Cortex of kidney (tissue), 1 donor: ENCODE data around the gene CES3.

Experiments used
- DNase-seq: peaks from one replicate; lab custom pipeline; 2025; lab: John Stamatoyannopoulos, UW

CES3 gene

GRCh38 chr16:67006930-67007658 lies 46.0 kb downstream of the CES3 start:
- DNase-seq = no peak

- no peak for DNase-seq
Observed at GRCh38 chr16:67009158-67009557, 48.1 kb downstream of the CES3 start.

GRCh38 chr16:67011274-67011673 lies 50.2 kb downstream of the CES3 start:
- DNase-seq = no peak

- DNase-seq = no peak
Observed at GRCh38 chr16:67013233-67013822, 52.3 kb downstream of the CES3 start.

- no peak for DNase-seq
Observed at GRCh38 chr16:67013823-67014633, 53.0 kb downstream of the CES3 start.

- no peak for DNase-seq
Observed at GRCh38 chr16:67014634-67015312, 53.7 kb downstream of the CES3 start.

- DNase-seq = no peak
Observed at GRCh38 chr16:67015313-67015731, 54.3 kb downstream of the CES3 start.

GRCh38 chr16:67016143-67016542 lies 55.1 kb downstream of the CES3 start:
- DNase-seq = no peak

- DNase-seq = no peak
Observed at GRCh38 chr16:67016681-67017420, 55.8 kb downstream of the CES3 start.

GRCh38 chr16:67017421-67017750 lies 56.3 kb downstream of the CES3 start:
- DNase-seq = no peak

GRCh38 chr16:67017810-67018488 lies 56.9 kb downstream of the CES3 start:
- DNase-seq = no peak

- no peak for DNase-seq
Observed at GRCh38 chr16:67019171-67019570, 58.1 kb downstream of the CES3 start.

- no peak for DNase-seq
Observed at GRCh38 chr16:67021321-67021720, 60.3 kb downstream of the CES3 start.

GRCh38 chr16:67022531-67023214 lies 61.6 kb downstream of the CES3 start:
- no peak for DNase-seq

GRCh38 chr16:67023689-67024088 lies 62.6 kb downstream of the CES3 start:
- no peak for DNase-seq
